Measurements from ENCODE around the gene C12orf42.
A peak's percentile ranks its signal among the peaks of the same experiment; 100 is the strongest.
"Not testable (repeated sequence)": the region's sequence is repeated elsewhere in the genome, so short reads cannot be mapped to it uniquely, and the experiment has no call there.

The C12orf42 gene

DNA sequence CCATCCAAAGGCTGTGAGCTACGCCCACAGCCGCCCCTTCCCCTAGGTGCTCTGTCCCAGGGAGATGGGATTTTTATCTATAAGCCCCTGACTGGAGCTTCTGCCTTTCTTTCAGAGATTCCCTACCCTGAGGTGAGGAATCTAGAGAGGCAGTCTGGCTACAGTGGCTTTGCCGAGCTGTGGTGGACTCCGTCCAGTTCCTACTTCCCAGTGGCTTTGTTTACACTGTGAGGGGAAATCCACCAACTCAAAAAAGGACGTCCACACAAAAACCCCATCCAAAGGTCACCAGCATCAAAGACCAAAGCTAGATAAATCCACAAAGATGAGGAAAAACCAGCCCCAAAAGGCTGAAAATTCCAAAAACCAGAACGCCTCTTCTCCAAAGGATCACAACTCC lies 70.1 kb downstream of the C12orf42 start:
- FAIRE-seq; DNase-seq (ENCODE audit: insufficient read length, low spot score): not testable (repeated sequence)

DNA sequence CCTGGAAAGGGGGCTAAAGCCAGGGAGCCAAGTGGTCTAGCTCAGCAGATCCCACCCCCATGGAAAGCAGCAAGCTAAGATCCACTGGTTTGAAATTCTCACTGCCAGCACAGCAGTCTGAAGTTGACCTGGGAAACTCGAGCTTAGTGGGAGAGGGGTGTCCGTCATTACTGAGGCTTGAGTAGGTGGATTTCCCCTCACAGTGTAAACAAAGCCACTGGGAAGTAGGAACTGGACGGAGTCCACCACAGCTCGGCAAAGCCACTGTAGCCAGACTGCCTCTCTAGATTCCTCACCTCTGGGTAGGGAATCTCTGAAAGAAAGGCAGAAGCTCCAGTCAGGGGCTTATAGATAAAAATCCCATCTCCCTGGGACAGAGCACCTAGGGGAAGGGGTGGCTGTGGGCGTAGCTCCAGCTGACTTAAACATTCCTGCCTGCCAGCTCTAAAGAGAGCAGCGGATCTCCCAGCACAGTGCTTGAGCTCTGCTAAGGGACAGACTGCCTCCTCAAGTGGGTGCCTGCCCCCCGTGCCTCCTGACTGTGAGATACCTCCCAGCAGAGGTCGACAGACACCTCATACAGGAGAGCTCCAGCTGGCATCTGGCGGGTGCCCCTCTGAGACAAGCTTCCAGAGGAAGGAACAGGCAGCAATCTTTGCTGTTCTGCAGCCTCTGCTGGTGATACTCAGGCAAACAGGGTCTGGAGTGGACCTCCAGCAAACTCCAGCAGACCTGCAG lies 70.8 kb downstream of the C12orf42 start:
- FAIRE-seq, result peak; percentile 60
- not testable (repeated sequence) for DNase-seq (ENCODE audit: insufficient read length, low spot score)

DNA sequence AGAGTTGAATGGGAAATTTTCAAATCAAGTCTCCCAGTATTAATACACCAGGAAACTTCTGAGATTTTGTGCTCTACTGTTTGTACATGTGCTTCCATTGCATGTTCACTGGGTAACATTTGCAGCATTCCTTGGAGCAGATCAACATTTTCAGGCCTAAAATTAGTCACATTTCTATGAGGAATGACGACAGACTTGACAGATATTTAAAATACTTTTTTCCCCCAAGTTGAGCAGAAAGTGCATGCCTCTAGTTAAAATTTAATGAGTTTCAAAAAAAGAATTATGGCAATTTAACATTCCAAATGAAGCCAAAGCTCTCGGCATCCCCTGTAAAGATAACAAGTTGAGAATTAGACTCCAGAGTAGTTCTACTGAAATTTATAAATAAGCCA lies 72.3 kb downstream of the C12orf42 start:
- FAIRE-seq (peak; percentile 53), DNase-seq (ENCODE audit: insufficient read length, low spot score) (no peak)

DNA sequence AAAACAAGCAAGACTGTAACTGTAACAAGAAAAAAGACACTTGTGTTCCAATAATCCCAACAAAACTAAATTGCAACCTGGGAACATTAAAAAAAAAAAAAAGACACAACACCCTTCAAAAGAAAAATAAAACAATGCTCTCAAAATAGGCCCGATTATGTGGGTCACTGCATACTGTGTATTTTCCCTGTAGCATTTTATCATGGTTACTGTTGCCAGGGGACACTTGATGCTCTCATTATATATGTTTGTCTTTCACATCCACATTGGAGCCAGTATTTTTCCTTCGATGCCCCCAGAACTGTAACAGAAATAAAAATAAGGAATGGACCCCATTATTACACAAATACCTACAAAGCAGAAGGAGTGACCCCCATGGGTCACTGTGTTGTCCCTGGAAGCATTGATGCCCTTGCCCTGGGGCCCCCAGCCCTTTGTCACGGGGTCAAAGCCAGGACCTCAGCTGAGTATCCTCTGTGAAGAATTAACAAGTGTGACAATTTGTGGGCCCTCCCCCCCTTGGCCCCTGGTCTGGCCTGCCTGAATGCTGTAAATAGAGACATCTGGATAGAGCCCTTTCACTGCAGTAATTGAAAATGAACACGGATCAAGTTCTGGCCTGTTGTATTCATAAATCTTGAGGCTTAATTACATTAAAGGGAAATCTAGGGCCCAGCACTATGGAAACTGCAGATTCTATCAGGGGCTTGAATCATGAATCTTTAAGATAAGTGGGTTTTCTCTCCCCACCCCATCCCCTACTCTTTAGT lies 72.8 kb downstream of the C12orf42 start:
- no peak for FAIRE-seq
- DNase-seq (ENCODE audit: insufficient read length, low spot score), result no peak

DNA sequence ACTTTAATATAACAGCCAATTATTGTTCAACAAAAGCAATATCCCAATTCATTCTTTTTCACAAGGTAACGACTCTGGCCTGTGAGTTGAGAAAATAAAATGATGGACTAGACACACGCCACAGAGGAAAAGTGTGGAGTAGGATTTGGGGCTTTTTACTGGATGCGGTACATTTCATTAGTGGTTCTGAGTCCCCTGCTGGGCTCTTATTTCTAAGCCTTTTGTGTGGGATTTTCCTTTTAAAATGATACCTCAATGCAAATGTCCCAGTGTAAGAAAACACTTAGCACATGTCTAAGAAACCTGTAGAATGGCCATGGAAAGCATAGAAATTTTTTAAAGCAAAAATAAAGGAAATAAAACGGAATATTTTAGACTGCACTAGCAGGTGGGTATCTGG lies 73.4 kb downstream of the C12orf42 start:
- DNase-seq (ENCODE audit: insufficient read length, low spot score) (no peak), FAIRE-seq (no peak)

DNA sequence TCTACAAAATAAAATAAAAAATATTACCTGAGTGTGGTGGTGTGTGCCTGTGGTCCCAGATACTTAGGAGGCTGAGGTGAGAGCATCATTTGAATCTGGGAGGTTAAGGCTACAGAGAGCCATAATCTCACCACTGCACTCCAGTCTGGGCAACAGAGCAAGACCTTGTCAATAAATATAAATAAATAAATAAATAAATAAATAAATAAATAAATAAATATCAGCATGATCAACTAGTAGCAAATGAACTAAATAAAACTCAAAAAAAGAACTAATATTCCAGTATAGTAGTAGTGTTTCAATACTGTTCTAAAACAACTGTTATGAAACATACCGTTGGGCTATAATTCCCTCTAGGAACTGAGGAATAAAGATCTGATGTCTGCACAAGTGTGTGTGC lies 74.4 kb downstream of the C12orf42 start:
- DNase-seq (ENCODE audit: insufficient read length, low spot score), result no peak
- no peak for FAIRE-seq

DNA sequence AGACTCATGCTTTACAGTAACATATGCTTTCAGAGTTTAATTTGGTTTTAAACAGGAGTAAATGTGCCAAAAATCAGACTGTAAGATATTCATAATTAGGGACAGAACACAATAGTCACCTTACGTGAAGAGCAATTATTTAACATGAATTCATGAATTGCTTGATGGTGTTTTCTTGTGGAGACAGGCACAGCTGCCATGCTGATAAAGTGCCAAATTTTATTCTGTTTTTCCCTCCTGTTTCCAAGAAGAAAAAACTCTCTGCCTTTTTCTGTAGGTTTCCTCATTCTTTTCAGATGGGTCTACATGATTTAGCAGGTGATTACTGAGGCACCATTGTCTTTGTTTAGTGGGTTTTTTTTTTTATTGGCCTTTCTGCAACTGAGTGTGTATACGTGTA lies 80.1 kb downstream of the C12orf42 start:
- FAIRE-seq (no peak), DNase-seq (ENCODE audit: insufficient read length, low spot score) (no peak)

DNA sequence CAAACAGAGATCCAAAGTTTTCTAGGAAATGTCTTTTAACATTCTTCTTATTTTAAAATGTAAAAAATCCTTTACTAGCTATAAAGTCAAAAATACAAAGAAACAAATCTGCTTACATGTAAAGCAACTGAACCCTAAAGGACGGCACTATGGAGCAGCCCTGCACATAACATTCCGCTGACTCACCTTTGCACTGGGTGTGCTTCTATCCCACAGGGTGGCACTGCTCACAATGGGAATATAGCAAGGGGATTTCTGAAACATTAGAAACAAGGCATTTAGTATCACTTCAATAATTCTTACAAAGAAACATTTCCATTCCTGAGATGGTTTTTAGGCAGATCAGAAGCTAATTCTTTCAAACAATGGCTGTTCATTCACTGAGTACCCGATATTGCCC lies 94.3 kb downstream of the C12orf42 start:
- DNase-seq (ENCODE audit: insufficient read length, low spot score), result no peak

DNA sequence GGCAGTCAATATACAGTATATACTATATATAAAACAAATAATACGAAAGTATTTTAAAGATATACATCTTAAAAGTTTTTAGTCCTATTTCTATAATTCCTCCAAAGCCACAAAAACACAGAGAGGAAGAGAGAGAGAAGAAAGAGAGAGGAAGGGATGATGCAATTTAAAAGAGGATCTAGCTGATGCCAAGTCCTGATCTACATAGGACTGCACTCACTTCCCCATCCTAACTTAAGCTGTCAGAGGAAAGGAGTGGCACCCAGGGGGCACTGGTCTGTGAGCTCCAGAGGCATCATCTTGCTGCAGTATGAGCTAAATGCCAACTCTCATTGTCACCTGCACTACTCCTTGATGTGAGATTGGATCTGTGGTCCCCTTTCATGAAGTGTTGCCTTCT lies 95.8 kb downstream of the C12orf42 start:
- DNase-seq (ENCODE audit: insufficient read length, low spot score) (no peak), FAIRE-seq (no peak)

More for the DNA sequence above, 94.3 kb downstream of the C12orf42 start:
- no peak for FAIRE-seq

DNA sequence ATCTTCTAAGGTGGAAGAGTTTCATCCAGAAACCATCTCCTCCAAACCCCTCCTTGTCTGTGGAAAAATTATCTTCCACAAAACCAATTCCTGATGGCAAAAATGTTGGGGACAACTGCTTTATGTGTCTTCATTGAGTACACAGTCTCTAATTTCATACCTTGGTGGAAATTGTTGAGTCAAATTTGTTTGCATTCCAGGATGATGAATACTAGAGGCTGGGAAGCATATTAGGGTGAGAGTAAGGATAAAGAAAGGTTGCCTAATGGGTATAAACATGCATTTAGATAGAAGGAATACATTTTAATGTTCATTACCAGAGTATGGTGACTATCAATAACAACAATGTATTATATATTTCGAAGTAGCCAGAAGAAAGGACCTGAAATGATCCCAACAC lies 98.2 kb downstream of the C12orf42 start:
- DNase-seq (ENCODE audit: insufficient read length, low spot score) (no peak), FAIRE-seq (no peak)

DNA sequence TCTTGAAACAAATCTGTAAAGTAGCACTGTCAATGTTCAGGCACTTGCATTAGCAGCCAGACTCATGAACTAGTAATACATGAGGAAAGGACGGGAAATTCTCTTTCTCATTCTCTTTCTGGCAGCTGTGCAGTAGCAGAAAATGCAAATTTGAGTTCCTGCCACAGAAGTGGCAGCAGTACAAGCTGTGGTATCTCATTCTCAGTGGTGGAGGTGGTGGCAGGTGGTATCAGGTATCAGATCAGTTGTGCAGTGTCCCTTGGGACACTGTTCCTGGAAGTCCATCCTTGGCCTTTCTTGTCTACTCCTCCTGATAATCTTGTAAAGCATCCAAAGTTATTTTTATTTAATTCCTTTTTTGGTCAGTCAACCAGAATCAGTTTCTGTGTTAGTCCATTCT lies 103.0 kb downstream of the C12orf42 start:
- DNase-seq (ENCODE audit: insufficient read length, low spot score) (peak; percentile 35), FAIRE-seq (peak; percentile 97)

DNA sequence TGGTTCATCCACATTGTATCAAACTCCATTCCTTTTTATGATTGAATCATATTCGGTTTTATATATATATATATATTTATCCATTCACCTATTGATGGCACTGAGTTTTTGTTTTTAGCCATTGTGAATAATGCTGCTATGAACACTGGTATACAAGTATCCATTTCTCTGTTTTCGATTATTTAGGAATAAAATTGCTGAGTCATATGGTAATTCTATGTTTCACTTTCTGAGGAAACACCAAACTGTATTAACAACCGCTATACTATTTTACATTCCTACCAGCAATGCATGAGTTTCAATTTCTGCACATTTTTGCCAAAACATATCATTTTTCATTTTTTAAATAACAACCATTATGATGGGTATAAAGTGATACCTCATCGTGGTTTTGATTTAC lies 104.7 kb downstream of the C12orf42 start:
- no peak for FAIRE-seq
- no peak for DNase-seq (ENCODE audit: insufficient read length, low spot score)

DNA sequence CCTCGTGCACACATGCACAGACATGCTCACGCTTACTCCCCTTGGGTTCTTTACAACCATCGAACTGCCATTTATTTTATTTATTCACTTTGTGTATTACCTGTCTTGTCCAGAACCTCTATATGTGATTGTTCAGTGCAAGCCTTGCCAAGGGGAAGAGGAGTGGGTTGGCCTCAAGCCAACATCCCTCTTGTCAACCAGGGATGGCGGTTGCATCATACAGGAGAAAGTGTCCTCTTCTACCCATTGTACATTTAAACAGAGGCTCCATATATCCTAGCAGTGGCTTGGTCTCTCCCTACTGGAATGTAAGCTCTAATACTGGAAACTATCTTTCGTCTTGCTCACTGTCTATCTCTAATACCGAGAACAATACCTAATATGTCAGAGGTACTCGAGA lies 108.4 kb downstream of the C12orf42 start:
- DNase-seq (ENCODE audit: insufficient read length, low spot score), result no peak
- no peak for FAIRE-seq

DNA sequence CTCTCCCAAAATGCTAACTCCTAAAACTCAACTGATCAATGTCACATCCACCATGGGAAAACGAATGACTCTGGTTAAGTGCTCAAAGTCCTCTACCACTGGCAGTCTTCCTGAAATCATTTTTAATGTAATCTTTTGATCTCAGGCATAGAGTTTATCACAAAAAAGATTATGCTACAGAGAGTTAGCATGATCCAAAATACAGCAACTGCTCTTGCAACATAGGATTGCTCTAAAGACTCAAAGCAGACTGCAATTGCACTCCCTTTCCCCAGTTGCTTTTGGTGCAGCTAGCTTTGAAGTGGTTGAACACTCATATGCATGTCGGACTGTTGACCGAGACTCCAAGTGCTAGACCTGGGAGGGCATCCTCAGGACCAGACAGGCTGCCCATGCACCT lies 109.3 kb downstream of the C12orf42 start:
- DNase-seq (ENCODE audit: insufficient read length, low spot score) (no peak), FAIRE-seq (no peak)

DNA sequence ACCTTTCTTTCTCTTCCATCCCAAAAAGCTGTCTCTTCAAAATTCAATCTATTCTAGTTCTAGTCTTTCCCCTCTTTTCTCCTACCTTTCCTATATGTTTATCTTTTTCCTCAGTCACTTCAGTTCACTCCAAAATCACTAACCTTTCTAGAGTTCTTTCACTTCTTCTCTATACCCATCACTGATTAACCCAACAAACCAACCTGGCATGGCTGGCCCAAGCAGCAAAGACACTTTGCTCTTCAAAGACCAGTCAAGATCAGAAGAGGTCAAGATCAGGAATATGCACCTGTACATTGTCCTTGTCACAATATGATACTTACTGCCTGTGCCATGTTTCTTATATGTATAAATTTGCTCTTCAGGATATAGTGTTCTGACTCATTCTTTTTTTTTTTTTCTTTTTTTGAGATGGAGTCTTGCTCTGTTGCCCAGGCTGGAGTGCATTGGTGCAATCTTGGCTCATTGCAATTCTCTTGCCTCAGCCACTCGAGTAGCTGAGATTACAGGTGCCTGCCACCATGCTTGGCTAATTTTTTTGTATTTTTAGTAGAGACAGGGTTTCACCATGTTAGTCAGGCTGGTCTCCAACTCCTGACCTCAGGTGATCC lies 112.9 kb downstream of the C12orf42 start:
- DNase-seq (ENCODE audit: insufficient read length, low spot score) (peak; percentile 2), FAIRE-seq (no peak)

DNA sequence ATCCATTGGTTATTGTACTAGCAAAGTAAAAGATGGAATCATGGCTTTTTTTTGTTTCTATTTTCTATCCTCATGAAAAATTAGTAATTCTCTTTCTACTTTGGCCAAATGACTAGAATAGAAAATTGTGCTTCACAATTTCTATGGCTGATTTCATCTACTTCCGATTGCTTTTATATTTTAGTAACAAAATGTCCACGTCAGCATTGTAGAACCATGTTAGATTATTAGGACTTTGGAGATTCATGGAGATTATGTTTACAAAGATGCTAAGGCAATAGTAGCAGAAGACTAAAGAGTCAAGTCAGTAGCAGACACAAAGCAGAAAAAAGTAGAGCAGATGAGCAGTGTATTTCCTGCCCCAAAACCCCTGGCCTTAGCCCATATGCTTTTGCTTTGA lies 113.6 kb downstream of the C12orf42 start:
- FAIRE-seq (no peak), DNase-seq (ENCODE audit: insufficient read length, low spot score) (no peak)

DNA sequence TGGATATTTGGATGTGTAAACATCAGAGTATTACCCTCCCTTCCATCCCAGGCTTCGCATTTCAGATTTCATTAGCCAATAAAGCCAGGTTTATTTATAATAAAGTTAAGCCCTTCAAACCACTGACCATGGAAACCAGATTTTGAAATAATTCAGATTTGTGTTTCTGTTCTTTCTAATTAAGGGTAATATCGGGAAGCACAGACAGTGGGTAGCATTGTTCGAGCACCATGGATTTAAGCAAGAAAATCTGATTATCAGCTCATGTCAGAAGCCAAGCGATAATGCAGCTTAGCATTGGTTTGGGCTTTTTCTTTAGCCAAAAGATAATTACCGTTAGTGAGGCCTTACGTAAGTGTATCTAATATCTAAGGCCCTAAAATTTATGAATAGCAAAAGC lies 116.1 kb downstream of the C12orf42 start:
- FAIRE-seq, result no peak
- no peak for DNase-seq (ENCODE audit: insufficient read length, low spot score)

DNA sequence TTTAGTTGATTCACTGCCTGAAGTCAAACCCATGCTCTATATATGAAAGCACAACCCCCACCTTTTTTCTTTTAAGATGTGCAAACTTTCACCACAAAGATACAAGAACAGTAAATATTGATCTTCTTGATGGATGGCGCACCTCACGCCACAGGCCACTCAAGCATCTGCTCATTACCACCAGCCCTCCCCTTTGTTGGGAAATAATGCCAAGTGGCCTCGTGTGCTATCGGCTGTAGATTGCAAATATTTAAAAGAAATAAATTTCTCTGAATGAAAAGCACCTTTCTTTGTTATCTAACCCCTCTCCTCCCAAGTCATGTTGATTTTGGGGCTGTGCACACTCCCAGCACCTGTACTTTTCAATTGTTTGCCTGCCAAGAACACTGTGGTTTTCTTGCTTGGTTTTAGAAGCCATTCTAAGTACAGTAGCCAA lies 122.7 kb downstream of the C12orf42 start:
- no peak for DNase-seq (ENCODE audit: insufficient read length, low spot score)

DNA sequence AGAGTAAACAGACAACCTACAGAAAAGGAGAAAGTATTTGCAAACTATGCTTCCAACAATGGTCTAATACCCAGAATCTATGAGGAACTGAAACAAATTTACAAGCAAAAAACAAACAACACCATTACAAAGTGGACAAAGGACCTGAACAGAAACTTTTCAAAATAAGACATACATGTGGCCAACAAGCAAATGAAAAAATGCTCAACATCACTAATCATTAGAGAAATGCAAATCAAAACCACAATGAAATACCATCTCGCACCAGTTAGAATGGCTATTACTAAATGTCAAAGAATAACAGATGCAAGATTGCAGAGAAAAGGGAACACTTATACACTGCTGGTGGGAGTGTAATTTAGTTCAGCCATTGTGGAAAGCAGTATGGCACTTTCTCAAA lies 125.8 kb downstream of the C12orf42 start:
- FAIRE-seq, result peak; percentile 68
- no peak for DNase-seq (ENCODE audit: insufficient read length, low spot score)

More for the DNA sequence above, 122.7 kb downstream of the C12orf42 start:
- FAIRE-seq, result no peak

DNA sequence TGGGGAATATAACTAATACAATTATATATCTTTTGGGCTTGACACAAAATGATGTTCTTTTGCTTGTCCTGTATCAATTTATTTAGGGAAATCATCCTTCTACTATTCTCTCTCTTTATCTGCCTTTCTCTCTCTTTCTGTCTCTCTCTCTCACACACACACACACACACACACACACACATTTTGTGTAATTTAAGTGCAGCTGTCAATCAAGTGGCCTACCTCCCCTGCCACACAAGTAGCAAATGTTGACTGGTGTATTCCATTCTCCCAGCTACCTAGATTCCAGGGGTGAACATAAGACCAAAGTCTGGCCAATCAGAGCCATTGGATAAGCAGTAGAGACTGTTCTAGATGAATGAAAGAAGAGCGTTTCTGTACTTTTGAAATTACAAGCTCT lies 127.6 kb downstream of the C12orf42 start:
- DNase-seq (ENCODE audit: insufficient read length, low spot score), result no peak
- no peak for FAIRE-seq

DNA sequence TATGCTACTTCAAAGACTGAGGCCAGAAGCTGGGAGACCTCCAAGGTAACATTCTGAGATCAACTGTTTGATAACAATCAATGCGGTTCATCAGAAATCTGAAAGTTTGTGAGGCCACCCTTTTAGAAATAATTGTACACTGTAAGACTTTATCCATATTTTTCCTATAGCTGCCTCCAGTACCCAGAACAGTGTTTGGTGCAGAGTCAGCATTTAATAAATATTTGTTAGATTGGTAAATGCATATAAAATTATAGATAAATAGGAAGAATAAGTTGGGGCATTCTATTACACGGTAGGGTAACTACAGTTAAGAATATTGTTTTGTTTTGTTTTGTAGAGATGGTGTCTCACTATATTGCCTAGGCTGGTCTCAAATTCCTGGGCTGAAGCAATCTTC lies 141.4 kb downstream of the C12orf42 start:
- DNase-seq (ENCODE audit: insufficient read length, low spot score) (no peak), FAIRE-seq (no peak)

DNA sequence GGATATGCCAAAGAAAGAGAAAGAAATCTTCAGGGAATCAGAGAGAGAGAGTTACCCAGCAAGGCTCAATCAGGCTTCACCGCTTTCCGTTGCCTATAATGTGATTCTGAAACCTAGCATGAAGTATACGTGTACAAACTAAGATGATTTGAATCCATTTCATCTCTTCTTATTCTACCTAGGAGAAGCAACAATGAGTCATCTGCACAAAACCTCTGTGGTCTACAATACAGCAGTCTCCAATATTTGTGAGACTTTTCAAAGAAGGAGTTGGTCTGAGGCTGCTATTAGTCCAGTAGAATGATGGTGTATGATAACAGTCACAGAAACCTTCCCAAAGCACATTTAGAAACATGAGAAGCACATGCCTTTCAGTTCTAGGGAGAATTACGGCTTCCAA lies 141.9 kb downstream of the C12orf42 start:
- FAIRE-seq, result no peak

More for the DNA sequence above, 141.9 kb downstream of the C12orf42 start:
- DNase-seq (ENCODE audit: insufficient read length, low spot score), result no peak

Measured in GM19239 (cell line).